ENCODE data around the gene MIER2. TPM values are rescaled to one million over a fixed set of nuclear protein-coding genes. Genes with fewer than 3 reads are reported as not detected.
"Not testable (repeated sequence)": the region's sequence is repeated elsewhere in the genome, so short reads cannot be mapped to it uniquely, and the experiment has no call there.

MIER2 gene
- total RNA-seq, 1 donor from 2014 or later: 43.5 TPM

GRCh38 chr19:381901-382300 is 37.3 kb upstream of the MIER2 start:
- H3K4me1 ChIP-seq (ENCODE audit: insufficient read depth, low read length); H3K9me3 ChIP-seq (ENCODE audit: insufficient read depth, low read depth, low read length); H3K4me2 ChIP-seq (ENCODE audit: low read length); H3K27me3 ChIP-seq (ENCODE audit: insufficient read depth, low read length); H3K36me3 ChIP-seq (ENCODE audit: insufficient read depth, low read length); H2AFZ ChIP-seq (ENCODE audit: low read depth, low read length); FAIRE-seq; H3K4me3 ChIP-seq (ENCODE audit: insufficient read depth, low read depth, low read length); H3K27ac Mint-ChIP-seq (ENCODE audit: unreplicated experiment); H3K36me3 Mint-ChIP-seq (ENCODE audit: low read depth, unreplicated experiment); H3K4me3 Mint-ChIP-seq (ENCODE audit: unreplicated experiment); DNase-seq (ENCODE audit: low read depth); H3K9me3 Mint-ChIP-seq (ENCODE audit: unreplicated experiment); H3K27me3 Mint-ChIP-seq (ENCODE audit: low read depth, unreplicated experiment); H4K20me1 ChIP-seq (ENCODE audit: insufficient read depth, low read length); H3K79me2 ChIP-seq (ENCODE audit: insufficient read depth, low read length); H3K27ac ChIP-seq (ENCODE audit: low read depth, low read length); H3K9ac ChIP-seq (ENCODE audit: low read length); H3K4me1 Mint-ChIP-seq (ENCODE audit: low read depth, unreplicated experiment): not testable (repeated sequence)

GRCh38 chr19:380618-381219 is 36.1 kb upstream of the MIER2 start:
- FAIRE-seq; H3K9me3 Mint-ChIP-seq (ENCODE audit: unreplicated experiment); H3K36me3 Mint-ChIP-seq (ENCODE audit: low read depth, unreplicated experiment); H3K4me1 ChIP-seq (ENCODE audit: insufficient read depth, low read length); H3K9me3 ChIP-seq (ENCODE audit: insufficient read depth, low read depth, low read length); H3K79me2 ChIP-seq (ENCODE audit: insufficient read depth, low read length); H4K20me1 ChIP-seq (ENCODE audit: insufficient read depth, low read length); H3K27ac ChIP-seq (ENCODE audit: low read depth, low read length); H3K9ac ChIP-seq (ENCODE audit: low read length); H3K4me3 ChIP-seq (ENCODE audit: insufficient read depth, low read depth, low read length); H3K4me2 ChIP-seq (ENCODE audit: low read length); H3K27me3 ChIP-seq (ENCODE audit: insufficient read depth, low read length); H3K27ac Mint-ChIP-seq (ENCODE audit: unreplicated experiment); H2AFZ ChIP-seq (ENCODE audit: low read depth, low read length); DNase-seq (ENCODE audit: low read depth); H3K36me3 ChIP-seq (ENCODE audit: insufficient read depth, low read length); H3K4me1 Mint-ChIP-seq (ENCODE audit: low read depth, unreplicated experiment): not testable (repeated sequence)
- Mint-ChIP-seq H3K4me3 (ENCODE audit: unreplicated experiment) (peak overlapping the region; percentile 64), H3K27me3 (ENCODE audit: low read depth, unreplicated experiment) (peaks cover 13% of the 10 kb centered on the region)

- Mint-ChIP-seq H3K36me3 (ENCODE audit: low read depth, unreplicated experiment) (peaks cover 3% of the 10 kb centered on the region), H3K9me3 (ENCODE audit: unreplicated experiment) (peaks cover 2% of the 10 kb centered on the region), H3K4me1 (ENCODE audit: low read depth, unreplicated experiment) (peaks cover 5% of the 10 kb centered on the region), H3K27ac (ENCODE audit: unreplicated experiment) (no peak overlapping the region), H3K4me3 (ENCODE audit: unreplicated experiment) (no peak overlapping the region), H3K27me3 (ENCODE audit: low read depth, unreplicated experiment) (peaks cover 16% of the 10 kb centered on the region)
- H3K27ac ChIP-seq (ENCODE audit: low read depth, low read length): no peak overlapping the region
- H4K20me1 ChIP-seq (ENCODE audit: insufficient read depth, low read length): no peaks in the 10 kb centered on the region
- no peak for FAIRE-seq
- no peaks in the 10 kb centered on the region for H3K36me3 ChIP-seq (ENCODE audit: insufficient read depth, low read length)
- no peak for DNase-seq (ENCODE audit: low read depth)
- no peak overlapping the region for H3K4me2 ChIP-seq (ENCODE audit: low read length)
- H3K4me3 ChIP-seq (ENCODE audit: insufficient read depth, low read depth, low read length): no peak overlapping the region
- H3K27me3 ChIP-seq (ENCODE audit: insufficient read depth, low read length): peaks cover 5% of the 10 kb centered on the region
- H3K4me1 ChIP-seq (ENCODE audit: insufficient read depth, low read length): peaks cover 4% of the 10 kb centered on the region
- no peaks in the 10 kb centered on the region for H3K9me3 ChIP-seq (ENCODE audit: insufficient read depth, low read depth, low read length)
- H3K9ac ChIP-seq (ENCODE audit: low read length): no peak overlapping the region
- H2AFZ ChIP-seq (ENCODE audit: low read depth, low read length): no peak overlapping the region
- TF ChIP-seq CTCF (IDR thresholded peaks at IDR 0.05; ENCODE audit: insufficient read depth, low read depth, low read length) (no peak), EZH2 (IDR thresholded peaks at IDR 0.05; ENCODE audit: insufficient read depth, low read length) (no peak)
- no peaks in the 10 kb centered on the region for H3K79me2 ChIP-seq (ENCODE audit: insufficient read depth, low read length)
Measured at GRCh38 chr19:379796-380195, 35.2 kb upstream of the MIER2 start.
